GM12892 (cell line): ENCODE measurements around the gene APOD. TPM values are rescaled to one million over a fixed set of nuclear protein-coding genes. Genes with fewer than 3 reads are reported as not detected.
"Not testable (repeated sequence)": the region's sequence is repeated elsewhere in the genome, so short reads cannot be mapped to it uniquely, and the experiment has no call there.

Experiments used
- DNase-seq: peaks from one replicate; pipeline ENCODE4 v3.0.0; 2011; ENCODE audit not compliant: insufficient read length
- FAIRE-seq: peaks from 2 replicates; lab custom pipeline; 2011; peaks lifted over from hg19 to GRCh38; lab: Jason Lieb, UNC
- POLR2A ChIP-seq: IDR thresholded peaks from 2 replicates; pipeline ENCODE4 v1.6.1; 2011; ENCODE audit warnings: low read depth, low read length, control low read depth
- POLR2AphosphoS5 ChIP-seq: IDR thresholded peaks from 2 replicates; pipeline ENCODE4 v1.6.1; 2011; ENCODE audit warnings: low read depth, low read length, control low read depth
- TAF1 ChIP-seq: IDR thresholded peaks from 2 replicates; pipeline ENCODE4 v1.6.1; 2011; ENCODE audit warnings: low read depth, mild to moderate bottlenecking, control low read depth, low read length, borderline replicate concordance
- polyA plus RNA-seq: library from polyadenylated mRNA; unstranded; fragments of >200 nt; gene quantifications from one replicate; pipeline ENCODE4 v1.2.1, GENCODE V29; 2012; ENCODE audit warnings: missing spikeins, inconsistent platforms; ENCODE audit not compliant: missing spikeins

The APOD gene
- 0.40 TPM for polyA plus RNA-seq

GRCh38 chr3:195583831-195584542, at the start of gene APOD:
TSS of gene APOD (minus strand) at chr3:195583940. CDS start at chr3:195579461, 4,479 bp downstream.
- DNase-seq (no peak), FAIRE-seq (no peak)
- TF ChIP-seq POLR2A = no peak
- TF ChIP-seq TAF1 = no peak
- no peak for TF ChIP-seq POLR2AphosphoS5

DNA sequence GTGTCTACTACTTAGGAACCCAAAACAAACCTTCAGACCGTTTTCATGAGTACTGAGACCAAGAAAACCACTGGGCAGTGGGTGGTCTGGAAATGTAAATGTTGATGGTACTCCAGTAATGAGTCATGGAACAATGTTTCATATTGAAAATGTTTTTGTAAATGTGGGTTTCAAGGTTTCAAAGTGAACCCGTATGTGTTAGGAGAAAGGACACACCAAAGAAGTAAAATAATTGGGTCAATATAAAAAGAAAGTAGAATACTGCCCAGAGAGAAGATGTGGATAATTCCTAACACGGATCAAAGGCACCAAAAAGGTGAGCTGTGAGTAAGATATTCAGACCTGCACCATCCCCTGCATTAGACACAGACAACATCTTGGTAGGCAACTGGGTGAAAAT, 49.6 kb upstream of the APOD start:
- not testable (repeated sequence) for DNase-seq, FAIRE-seq

GRCh38 chr3:195632501-195633185, 48.9 kb upstream of the APOD start:
- DNase-seq, FAIRE-seq: not testable (repeated sequence)

DNA sequence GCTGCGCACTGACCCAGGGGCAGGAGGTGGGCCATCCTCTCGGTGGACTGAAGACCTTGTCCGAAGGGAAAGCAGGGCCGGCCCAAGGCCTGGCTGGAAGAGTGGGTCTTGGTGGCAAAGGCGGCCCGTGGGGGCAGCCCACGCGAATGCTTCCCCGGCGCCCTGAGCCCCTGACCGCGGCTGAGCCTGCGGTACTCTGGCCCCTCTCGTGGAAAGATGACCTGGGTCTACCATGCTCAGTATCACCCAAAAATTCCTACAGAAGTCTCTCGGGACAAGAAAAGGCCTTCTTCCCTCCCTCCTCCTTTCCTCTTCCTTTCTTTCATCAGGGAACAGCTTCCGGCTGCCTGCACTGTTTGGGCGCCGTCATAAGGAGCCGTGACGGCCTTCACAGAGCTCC, 48.3 kb upstream of the APOD start:
- DNase-seq, FAIRE-seq: not testable (repeated sequence)

DNA sequence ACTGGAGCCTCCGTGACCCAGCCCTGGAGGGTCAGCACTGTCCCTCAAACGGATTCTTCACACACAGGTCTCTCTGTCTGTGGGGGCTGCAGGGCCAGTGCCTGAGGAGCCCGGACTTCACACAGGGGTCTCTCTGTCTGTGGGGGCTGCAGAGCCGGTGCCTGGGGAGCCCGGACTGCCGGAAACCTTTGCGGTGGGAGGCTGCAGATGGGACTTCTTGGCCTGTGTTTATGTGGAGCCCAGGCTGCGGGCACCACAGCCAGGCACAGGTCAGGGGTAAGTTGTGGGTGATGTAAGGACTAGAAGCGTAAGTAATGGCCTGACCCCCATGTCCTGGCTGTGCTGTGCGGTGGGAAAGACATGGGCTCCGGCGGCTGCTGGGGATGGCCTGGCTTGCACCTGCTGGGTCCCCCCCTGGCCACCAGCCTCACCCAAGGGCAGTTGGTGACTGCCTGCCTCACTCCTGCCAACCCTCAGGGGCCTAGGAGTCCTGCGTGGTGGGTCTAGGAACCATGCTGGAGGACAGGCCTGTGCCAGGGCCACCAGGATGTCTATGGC, 47.3 kb upstream of the APOD start:
- not testable (repeated sequence) for FAIRE-seq, DNase-seq

DNA sequence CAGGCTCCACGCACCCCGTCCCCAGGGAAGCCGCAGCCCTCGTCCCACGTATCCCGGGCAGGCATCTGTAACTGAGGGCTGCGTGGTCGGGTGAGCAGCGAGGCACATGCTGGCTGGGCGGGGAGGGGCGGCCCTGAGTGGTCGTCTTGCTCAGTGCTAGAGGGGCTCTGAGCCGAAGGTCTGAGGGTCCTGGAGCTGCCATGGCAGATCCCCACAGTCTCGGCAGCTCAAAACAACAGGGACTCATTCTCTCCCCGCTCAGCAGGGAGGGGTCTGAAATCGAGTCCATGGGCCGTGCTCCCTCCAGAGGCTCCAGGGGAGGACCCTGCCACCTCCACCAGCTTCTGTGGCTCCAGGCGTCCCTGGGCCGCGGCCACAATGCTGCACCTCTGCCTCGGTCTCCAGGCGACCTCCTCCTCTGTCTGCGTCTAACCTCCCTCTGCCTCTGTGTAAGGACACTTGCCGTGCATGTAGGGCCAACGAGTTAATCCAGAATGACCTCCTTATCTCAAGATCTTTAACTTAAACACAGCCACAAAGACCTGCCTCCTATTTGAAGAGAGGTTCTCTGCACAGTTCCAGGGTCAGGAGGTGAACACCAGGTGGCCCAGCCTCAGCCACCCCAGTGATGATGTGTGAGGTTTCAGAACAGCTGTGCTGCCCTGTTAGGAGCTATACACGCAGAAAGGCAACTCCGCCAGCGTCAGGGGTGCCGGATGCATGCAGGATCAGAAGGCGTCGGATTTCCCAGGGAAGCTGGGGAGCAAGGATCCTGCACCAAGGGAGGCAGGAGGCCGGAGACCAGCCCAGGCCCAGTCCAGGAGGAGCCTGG, 46.6 kb upstream of the APOD start:
- not testable (repeated sequence) for FAIRE-seq

DNA sequence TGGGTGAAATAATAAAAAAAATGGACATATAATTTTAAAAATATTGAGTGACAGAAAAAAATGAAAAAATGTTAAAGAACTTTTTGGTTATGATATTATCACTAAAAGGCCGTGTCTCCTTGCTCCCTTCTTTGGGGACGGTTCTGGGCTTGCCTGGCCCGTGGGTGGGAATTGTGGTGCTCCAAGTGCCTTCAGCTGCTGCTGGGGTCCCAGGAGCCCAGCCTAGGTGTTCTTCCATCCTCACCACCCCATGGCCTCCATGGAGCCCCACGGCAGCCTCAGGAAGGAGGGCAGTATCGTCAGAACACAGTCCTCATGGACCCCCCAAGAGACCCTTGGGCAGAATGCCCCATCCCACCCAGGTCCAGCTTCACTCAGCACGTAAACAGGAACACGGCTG, 45.9 kb upstream of the APOD start:
- not testable (repeated sequence) for DNase-seq, FAIRE-seq

More for the DNA sequence above, 46.6 kb upstream of the APOD start:
- not testable (repeated sequence) for DNase-seq

DNA sequence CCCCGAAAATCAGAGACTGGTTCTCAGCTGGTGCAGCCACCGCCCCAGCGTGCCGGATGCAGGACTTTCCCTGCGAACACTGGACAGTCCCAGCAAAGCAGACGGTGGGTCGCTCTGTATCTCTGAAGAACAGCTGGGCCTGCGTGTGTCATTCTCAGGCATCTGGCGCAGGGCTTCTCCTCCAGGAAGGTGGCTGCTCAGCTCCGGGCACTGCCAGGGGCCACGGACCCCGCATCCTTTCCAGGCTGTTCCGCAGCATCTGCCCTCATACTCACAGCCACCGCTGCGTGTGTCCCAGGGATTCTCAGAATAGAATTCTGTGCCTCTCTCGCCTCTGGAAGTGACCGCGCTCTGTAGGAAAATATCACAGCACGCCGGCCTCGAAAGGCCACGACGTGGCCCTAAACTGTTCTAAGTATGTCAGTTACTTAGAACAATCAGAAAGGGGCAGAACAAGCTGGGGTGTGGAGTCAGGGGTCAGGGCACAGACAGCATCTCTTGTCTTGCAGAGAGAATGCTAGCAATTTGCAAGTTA, 44.7 kb upstream of the APOD start:
- not testable (repeated sequence) for FAIRE-seq, DNase-seq

GRCh38 chr3:195627515-195628385, 44.0 kb upstream of the APOD start:
- FAIRE-seq, DNase-seq: not testable (repeated sequence)

GRCh38 chr3:195624603-195625560, 41.1 kb upstream of the APOD start:
- not testable (repeated sequence) for DNase-seq
- FAIRE-seq = peak; percentile 91

- DNase-seq, FAIRE-seq: not testable (repeated sequence)
Observed at GRCh38 chr3:195624171-195624570, 40.4 kb upstream of the APOD start.

DNA sequence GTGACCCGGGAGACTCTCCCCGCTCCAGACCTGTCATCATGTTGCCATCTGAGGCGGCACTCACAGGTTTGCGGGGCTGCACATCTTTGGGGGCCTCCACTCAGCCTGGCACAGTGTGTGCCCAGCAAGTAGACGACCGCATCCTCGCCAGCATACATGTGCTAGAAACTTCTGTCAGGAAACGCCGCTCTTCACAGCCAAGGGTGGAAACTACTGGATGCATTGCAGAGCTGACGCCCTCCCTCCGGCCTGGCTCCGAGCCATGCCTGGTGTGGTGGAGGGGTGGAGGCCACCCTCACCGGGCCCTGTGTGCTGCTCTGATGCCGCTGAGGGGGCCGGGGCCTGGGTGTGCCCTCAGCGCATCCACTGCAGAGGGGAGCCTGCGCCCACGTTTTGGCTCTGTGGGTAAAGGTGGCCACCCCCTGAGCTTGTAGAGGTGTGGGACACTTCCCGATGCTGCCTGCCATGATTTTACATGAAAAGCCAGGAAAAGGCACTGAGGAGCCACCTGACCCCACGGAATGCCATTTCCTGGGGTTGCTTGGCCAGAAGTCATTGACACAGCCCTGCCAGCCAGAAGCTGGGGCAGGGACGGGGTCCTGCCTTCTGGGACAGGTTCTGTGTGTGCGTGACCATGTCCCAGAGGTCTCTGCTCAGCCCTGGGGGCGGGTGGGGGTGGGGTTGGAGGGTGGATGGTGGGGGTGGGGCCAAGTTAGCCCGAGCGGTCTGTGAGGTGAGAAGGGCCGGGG, 39.7 kb upstream of the APOD start:
- not testable (repeated sequence) for DNase-seq, FAIRE-seq

GRCh38 chr3:195622523-195623170, 38.9 kb upstream of the APOD start:
- DNase-seq, FAIRE-seq: not testable (repeated sequence)

GRCh38 chr3:195622012-195622411, 38.3 kb upstream of the APOD start:
- not testable (repeated sequence) for FAIRE-seq, DNase-seq

GRCh38 chr3:195621095-195621494, 37.4 kb upstream of the APOD start:
- not testable (repeated sequence) for DNase-seq, FAIRE-seq

DNA sequence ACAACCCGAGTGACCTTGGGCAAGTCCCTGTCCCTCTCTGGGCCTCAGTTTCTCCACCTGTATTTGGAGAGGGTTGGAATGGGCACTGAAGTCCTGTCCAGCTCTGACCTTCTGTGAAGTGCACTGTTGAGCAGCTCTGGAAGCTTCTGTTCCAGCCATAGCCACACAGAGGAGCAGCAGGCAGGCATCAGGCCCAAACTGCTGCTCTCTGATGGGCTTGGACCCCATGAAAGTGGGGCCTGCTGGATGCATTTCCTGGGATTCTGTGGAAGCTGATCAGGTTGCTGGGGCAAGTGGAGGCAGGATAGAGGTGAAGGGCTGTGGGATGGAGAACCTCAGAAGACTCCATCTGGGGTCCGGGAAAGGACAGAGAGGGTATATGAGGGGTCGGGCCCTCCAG, 36.7 kb upstream of the APOD start:
- DNase-seq, FAIRE-seq: not testable (repeated sequence)
